Ishikawa (cell line): ENCODE data around the gene CACNA1E.

Experiments used
- CEBPB ChIP-seq: IDR thresholded peaks from 2 replicates; pipeline ENCODE4 v1.6.1; 2012
- CREB1 ChIP-seq: IDR thresholded peaks from 2 replicates; pipeline ENCODE4 v1.6.1; 2012; ENCODE audit warnings: low read depth
- EGR1 ChIP-seq: IDR thresholded peaks from 2 replicates; pipeline ENCODE4 v1.6.1; 2012
- EP300 ChIP-seq: IDR thresholded peaks from 2 replicates; pipeline ENCODE4 v1.6.1; 2012; ENCODE audit warnings: borderline replicate concordance
- FOXM1 ChIP-seq: IDR thresholded peaks from 2 replicates; pipeline ENCODE4 v1.6.1; 2012; ENCODE audit warnings: low read depth, borderline replicate concordance
- NFIC ChIP-seq: IDR thresholded peaks from 2 replicates; pipeline ENCODE4 v1.6.1; 2012
- RAD21 ChIP-seq: IDR thresholded peaks from 2 replicates; pipeline ENCODE4 v1.6.1; 2012; ENCODE audit warnings: low read depth
- TAF1 ChIP-seq: IDR thresholded peaks from 2 replicates; pipeline ENCODE4 v1.6.1; 2012; ENCODE audit warnings: low read depth, mild to moderate bottlenecking
- TCF12 ChIP-seq: IDR thresholded peaks from 2 replicates; pipeline ENCODE4 v1.6.1; 2012; ENCODE audit warnings: low read depth
- YY1 ChIP-seq: IDR thresholded peaks from 2 replicates; pipeline ENCODE4 v1.6.1; 2012; ENCODE audit warnings: low read depth
- ZBTB7A ChIP-seq: IDR thresholded peaks from 2 replicates; pipeline ENCODE4 v1.6.1; 2012; ENCODE audit warnings: low read depth
- TF ChIP-seq, protein P1 (sequence below): IDR thresholded peaks from 2 replicates; pipeline ENCODE4 v1.6.1; 2012
- TF ChIP-seq, protein P2 (sequence below): IDR thresholded peaks from 2 replicates; pipeline ENCODE4 v1.6.1; 2012; ENCODE audit warnings: low read depth, mild to moderate bottlenecking

DNA sequence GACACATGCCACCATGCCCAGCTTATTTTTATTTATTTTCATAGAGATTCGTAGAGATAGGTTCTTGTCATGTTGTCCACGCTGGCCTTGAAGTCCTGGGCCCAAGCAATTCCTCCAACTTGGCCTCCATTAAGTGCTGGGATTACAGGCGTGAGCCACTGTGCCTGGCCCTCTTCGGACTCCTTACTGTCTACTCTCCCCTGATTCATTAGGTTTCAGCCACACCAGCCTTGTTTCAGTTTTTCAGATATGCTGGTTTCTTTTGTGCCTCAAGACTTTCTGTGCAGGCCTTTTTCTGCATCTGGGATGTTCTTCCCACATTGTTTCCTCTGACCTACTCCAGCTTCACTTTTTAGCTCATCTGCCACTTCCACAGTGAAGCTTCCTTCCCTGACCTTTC, 85.4 kb downstream of the CACNA1E start:
- TF ChIP-seq YY1 (no peak), FOXM1 (no peak), TAF1 (no peak), EP300 (no peak), ZBTB7A (no peak), CREB1 (no peak), CEBPB (no peak), RAD21 (no peak), NFIC (no peak), EGR1 (no peak), TCF12 (no peak)
- TF ChIP-seq, protein P1, sequence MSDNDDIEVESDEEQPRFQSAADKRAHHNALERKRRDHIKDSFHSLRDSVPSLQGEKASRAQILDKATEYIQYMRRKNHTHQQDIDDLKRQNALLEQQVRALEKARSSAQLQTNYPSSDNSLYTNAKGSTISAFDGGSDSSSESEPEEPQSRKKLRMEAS: no peak
- TF ChIP-seq, protein P2, sequence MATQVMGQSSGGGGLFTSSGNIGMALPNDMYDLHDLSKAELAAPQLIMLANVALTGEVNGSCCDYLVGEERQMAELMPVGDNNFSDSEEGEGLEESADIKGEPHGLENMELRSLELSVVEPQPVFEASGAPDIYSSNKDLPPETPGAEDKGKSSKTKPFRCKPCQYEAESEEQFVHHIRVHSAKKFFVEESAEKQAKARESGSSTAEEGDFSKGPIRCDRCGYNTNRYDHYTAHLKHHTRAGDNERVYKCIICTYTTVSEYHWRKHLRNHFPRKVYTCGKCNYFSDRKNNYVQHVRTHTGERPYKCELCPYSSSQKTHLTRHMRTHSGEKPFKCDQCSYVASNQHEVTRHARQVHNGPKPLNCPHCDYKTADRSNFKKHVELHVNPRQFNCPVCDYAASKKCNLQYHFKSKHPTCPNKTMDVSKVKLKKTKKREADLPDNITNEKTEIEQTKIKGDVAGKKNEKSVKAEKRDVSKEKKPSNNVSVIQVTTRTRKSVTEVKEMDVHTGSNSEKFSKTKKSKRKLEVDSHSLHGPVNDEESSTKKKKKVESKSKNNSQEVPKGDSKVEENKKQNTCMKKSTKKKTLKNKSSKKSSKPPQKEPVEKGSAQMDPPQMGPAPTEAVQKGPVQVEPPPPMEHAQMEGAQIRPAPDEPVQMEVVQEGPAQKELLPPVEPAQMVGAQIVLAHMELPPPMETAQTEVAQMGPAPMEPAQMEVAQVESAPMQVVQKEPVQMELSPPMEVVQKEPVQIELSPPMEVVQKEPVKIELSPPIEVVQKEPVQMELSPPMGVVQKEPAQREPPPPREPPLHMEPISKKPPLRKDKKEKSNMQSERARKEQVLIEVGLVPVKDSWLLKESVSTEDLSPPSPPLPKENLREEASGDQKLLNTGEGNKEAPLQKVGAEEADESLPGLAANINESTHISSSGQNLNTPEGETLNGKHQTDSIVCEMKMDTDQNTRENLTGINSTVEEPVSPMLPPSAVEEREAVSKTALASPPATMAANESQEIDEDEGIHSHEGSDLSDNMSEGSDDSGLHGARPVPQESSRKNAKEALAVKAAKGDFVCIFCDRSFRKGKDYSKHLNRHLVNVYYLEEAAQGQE: no peak
